ENCODE results near the gene ABCB6.
A peak's percentile ranks its signal among the peaks of the same experiment; 100 is the strongest.

ABCB6 gene

GRCh38 chr2:219186754-219187456 is 31.9 kb downstream of the ABCB6 start:
- DNase-seq (ENCODE audit: low read depth in 1 of 2, low spot score in 1 of 2) = no peak

DNA sequence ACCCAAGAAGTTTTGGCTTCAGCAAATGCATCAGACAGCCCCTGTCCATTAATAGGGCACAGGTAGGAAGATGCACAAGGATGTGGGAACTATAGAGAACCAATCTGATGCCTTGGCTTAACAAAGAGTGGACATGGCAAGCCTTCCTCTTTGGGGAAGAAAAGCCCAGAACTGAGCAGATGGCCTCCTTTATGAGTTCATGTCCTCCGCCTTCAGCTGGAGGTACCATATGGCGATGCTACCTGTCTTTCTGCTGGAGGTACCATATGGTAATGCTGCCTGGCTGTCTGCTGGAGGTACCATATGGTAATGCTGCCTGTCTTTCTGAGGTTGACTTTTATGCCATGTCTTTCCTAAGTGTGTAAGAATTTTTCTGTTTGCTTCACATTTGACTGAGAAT is 34.6 kb downstream of the ABCB6 start:
- no peak for DNase-seq (ENCODE audit: low read depth in 1 of 2, low spot score in 1 of 2)

- DNase-seq (ENCODE audit: low read depth in 1 of 2, low spot score in 1 of 2) = no peak
These were observed 35.5 kb downstream of the ABCB6 start for GRCh38 chr2:219183151-219183772.

DNA sequence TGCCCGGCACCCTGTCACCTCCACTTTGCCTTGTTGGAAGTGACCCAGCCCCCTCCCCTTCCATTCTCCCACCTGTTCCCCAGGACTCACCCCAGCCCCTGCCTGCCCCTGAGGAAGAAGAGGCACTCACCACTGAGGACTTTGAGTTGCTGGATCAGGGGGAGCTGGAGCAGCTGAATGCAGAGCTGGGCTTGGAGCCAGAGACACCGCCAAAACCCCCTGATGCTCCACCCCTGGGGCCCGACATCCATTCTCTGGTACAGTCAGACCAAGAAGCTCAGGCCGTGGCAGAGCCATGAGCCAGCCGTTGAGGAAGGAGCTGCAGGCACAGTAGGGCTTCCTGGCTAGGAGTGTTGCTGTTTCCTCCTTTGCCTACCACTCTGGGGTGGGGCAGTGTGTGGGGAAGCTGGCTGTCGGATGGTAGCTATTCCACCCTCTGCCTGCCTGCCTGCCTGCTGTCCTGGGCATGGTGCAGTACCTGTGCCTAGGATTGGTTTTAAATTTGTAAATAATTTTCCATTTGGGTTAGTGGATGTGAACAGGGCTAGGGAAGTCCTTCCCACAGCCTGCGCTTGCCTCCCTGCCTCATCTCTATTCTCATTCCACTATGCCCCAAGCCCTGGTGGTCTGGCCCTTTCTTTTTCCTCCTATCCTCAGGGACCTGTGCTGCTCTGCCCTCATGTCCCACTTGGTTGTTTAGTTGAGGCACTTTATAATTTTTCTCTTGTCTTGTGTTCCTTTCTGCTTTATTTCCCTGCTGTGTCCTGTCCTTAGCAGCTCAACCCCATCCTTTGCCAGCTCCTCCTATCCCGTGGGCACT is 36.2 kb downstream of the ABCB6 start:
- DNase-seq (ENCODE audit: low read depth in 1 of 2, low spot score in 1 of 2) = no peak

DNA sequence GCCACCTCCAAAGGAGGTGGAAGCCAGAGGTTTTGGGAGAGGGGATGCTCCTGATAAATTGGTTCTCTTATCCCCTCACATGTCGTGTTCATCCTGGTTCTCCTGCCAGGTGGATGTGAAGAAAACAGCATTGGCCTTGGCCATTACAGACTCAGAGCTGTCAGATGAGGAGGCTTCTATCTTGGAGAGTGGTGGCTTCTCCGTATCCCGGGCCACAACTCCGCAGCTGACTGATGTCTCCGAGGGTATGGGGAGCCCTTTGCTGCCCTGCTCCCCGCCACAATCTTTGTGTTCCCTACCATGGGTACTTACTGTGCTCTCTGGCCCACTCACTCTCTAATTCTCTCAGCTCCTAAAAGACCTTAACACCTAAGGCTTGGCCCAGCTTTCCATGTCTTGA is 37.2 kb downstream of the ABCB6 start:
- DNase-seq (ENCODE audit: low read depth in 1 of 2, low spot score in 1 of 2) = no peak

GRCh38 chr2:219180961-219181360 is 37.8 kb downstream of the ABCB6 start:
- no peak for DNase-seq (ENCODE audit: low read depth in 1 of 2, low spot score in 1 of 2)

GRCh38 chr2:219179601-219180465 is 38.9 kb downstream of the ABCB6 start:
- no peak for DNase-seq (ENCODE audit: low read depth in 1 of 2, low spot score in 1 of 2)

- DNase-seq (ENCODE audit: low read depth in 1 of 2, low spot score in 1 of 2) = peak in 1 of 2 donors; percentile 27
These were observed 40.2 kb downstream of the ABCB6 start for GRCh38 chr2:219178377-219179175.

DNA sequence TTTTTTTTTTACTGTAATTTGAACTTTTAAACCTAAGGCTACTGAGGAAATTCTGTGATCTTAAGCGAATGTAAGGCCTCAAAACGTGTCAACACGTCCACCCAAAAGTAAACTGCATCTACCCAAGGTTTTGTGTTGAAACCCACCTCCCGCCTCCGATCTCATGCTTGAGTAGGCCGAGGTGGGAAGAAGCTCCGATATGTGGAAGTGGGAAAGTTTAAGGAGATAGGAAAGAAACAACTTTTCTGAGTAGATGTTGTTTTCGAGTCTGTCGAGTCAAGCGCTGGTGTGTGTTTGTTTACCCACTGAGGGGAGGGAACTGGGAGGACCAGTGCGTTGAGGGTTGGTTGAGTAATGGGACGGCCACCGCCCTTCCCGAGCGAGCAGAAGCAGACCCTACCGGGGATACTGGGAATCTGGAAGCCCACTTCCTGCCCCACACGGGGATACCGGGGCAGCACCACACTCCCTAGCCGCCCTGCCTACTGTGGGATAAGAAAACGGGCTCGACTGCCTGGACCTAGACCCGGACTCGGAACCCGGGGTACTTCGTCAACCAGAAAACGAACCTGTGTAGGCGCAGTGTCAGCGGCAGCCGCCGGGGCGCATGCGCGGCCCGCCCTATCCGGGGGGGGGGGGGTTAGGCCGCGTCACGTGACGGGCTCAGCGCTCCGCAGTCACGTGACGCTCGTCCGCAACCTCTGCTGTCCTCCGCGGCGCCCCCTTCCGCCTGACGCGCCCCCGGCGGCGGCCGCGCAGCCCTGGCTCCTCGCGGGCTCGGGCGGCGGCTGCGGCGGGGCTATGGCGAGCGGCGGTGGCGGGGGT is 41.0 kb downstream of the ABCB6 start, which contains the start of gene RETREG2:
Gene RETREG2, plus strand, starts transcription at position 724 of the 825 bp plus-strand sequence. Its CDS starts 78 bp downstream, at position 802.
- DNase-seq (ENCODE audit: low read depth in 1 of 2, low spot score in 1 of 2) = peak; percentile 60 to 71

DNA sequence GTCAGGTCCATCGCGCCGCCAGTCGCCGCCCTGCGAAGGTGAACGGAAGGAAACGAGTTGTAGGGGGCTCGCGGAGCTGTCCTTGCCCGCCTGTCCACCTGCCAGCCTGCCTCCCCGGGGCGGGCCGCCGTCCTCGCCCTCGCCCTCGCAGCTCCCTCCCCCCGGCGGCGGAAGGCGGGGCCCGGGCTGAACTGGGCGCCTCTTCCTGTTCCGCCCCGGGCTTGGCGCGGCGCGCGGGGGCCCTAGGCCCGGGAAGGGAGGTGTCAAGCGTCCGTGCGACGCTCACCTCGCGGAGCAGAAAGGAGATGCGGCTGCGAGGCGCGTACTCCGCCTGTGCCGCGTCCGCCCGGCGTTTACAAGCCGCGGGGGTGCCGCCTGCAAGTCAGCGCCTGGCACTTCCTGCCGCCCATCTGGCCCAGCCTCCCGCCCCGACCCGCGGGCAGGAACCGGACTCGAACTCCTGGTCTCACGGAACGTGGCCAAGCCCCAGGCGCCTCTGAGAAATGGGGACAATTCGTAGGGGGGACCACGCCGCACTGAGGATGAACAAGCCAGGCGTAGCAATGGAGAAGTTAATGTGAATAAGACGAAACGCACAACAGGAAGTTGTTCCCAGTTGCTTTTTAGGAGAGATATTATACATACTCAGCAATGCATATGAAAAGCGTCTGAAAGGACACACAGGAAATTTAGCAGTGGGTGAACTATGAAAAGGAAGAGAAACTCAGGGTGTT is 41.8 kb downstream of the ABCB6 start, which contains the start of gene CNPPD1:
Gene CNPPD1, minus strand, starts transcription at position 108 of the 734 bp plus-strand sequence. Its CDS starts 97 bp downstream, at position 11.
- DNase-seq (ENCODE audit: low read depth in 1 of 2, low spot score in 1 of 2) = peak; percentile 76 to 83

DNA sequence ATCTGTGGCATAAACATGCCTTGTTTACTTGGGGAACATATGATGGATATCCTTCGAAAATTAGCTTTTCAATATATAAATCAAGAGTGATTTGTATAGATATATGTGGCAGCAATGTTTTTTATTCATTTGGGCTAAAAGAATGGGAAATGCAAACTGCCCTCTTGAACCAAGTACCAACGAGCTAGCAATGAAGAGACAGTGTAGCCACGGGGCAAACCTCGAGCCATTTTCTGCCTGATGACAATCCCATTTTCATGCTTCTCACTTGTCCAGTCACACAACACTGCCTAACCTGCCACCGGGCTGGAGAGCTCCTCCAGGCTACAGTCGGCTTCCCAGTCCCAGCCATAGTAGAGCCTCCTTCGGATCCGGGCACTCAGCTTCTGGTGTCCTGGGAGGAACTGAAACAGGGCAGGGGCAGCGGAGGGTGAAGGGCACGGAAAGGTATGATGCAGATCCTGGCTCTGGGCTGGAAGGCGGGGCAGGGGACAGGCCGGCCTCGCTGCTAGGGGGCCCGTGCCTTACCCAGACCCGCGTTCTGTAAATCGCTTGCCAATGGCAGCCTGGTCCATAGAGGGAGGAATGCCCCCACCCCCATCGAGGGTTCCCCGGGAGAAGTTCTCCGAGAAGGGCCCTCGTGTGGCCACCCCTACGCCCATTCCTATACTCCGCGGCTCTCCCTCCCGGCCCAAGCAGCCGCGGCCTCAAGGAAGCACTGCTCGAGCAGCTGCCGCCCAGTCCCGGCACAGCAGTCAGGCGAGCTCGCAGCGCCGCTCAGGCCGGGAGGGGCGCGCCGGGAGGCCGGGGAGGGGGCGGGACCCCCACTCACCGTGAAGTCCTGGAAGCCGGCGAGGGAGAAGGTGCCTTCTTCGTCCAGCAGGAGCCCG is 42.6 kb downstream of the ABCB6 start:
- DNase-seq (ENCODE audit: low read depth in 1 of 2, low spot score in 1 of 2) = no peak

DNA sequence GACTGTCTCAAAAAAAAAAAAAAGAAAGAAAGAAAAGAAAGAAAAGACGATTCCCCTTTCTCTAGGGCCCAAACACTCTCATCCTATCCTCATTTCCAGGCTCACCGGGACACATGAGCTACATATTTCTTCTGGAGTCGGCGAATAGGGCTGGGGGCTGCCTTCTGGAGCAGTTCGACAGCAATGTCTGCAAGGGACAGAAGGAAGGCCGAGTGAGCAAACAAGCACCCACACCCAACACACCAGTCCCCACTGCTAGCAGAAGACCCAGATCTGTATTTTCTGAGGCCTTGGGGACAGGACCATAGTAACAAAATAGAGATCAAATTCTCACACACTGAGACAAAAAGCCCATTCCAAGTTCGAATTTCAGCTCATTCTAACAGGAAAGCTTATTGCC is 43.3 kb downstream of the ABCB6 start:
- no peak for DNase-seq (ENCODE audit: low read depth in 1 of 2, low spot score in 1 of 2)

GRCh38 chr2:219174801-219175200 is 44.0 kb downstream of the ABCB6 start:
- no peak for DNase-seq (ENCODE audit: low read depth in 1 of 2, low spot score in 1 of 2)

DNA sequence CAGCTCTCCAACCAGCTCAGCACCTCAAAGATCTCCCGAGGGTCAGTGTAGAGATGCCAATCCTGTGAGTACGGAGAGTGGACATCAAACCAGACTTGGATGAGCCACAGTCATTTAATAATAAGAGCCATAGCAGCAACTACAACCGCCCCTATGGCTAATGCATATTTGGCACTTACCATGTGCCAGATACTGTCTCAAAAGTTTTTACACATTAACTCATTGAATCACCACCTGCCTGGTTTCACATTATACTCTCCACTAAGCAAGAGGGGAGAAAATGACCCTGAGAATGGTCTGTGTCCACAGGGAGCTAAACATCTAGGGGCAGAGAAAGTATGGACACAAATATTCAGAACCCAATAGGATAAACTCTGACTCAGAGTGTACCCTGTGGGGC is 44.6 kb downstream of the ABCB6 start:
- DNase-seq (ENCODE audit: low read depth in 1 of 2, low spot score in 1 of 2) = no peak

DNA sequence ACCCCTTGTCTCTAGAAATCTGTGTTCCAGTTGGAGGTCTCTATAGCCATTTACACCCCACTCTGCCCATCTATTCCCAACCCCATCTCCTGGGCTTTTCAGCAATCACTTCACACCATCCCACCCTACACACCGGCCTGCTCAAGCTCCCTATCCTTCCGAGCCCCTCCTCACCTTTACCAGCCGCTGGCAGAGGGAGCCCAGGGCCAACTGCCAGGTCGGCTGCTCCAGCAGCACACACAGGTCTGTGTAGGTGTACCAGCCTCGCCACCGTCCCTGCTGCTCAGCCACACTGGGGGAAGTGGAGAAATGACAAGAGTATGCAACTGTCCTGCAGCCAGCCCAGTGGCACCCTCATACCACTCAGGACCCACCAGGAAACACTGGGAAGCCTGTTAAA is 45.6 kb downstream of the ABCB6 start:
- DNase-seq (ENCODE audit: low read depth in 1 of 2, low spot score in 1 of 2) = no peak

DNA sequence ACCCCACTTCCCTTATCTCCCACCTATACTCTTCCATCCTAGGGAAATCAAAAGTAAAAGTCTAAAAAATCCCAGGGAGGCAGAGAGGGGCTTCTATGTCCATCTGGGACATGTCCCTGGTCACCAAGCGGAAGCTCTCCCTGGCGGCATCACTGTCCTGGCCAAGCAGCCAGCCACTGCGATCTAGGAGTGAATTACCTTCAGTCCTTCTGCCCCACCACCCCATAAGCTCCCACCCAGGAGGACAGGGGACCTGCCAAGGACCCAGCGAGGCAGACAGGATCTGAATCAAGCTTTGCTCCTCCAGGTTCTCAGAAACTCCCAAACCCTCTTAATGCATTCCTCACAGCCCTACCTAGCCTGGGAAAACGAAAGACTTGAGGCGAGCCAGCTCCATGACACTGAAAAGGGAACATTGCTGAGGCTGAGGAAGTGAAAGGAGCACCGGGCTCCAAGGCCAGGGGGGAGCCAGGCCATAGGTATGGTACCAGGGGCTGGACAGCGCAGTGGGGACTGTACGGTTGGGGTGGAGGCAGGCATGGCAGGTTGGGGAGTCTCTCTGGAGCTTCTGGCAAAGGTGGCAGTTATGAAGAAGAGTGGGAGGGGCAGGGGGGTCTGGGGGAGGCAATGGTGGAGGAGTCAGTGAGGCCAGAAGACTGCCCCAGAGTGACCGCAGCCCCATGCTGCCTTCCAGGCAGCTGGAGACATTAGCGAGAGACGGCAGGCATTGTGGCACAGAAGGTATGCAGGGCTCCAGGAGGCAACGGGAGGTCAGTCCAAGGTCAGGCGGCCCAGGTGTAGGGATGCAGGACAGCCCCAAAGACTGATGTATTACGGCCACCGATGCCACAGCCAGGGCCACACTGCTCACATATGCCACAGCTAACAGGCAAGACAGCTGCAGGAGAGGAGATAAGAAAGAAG is 46.3 kb downstream of the ABCB6 start:
- DNase-seq (ENCODE audit: low read depth in 1 of 2, low spot score in 1 of 2) = no peak

Data from stimulated activated CD4-positive, alpha-beta T cell treated with anti-CD3 and anti-CD28 coated beads, Interleukin-15, amount 100 ng/mL, for 1 hour (primary cell).